PFSK-1 (cell line): ENCODE results near the gene ARL15.

Source experiments
- FOXP2 ChIP-seq: optimal IDR thresholded peaks from 2 replicates; pipeline ENCODE3; 2011; ENCODE audit warnings: borderline replicate concordance, control low read depth, inconsistent platforms; ENCODE audit not compliant: insufficient read depth; ENCODE audit errors: extremely low read length, extremely low read depth
- SIN3A ChIP-seq: IDR thresholded peaks from 2 replicates; pipeline ENCODE4 v1.6.1; 2012; ENCODE audit warnings: mild to moderate bottlenecking, low read length, moderate library complexity, borderline replicate concordance; ENCODE audit not compliant: insufficient read depth

DNA sequence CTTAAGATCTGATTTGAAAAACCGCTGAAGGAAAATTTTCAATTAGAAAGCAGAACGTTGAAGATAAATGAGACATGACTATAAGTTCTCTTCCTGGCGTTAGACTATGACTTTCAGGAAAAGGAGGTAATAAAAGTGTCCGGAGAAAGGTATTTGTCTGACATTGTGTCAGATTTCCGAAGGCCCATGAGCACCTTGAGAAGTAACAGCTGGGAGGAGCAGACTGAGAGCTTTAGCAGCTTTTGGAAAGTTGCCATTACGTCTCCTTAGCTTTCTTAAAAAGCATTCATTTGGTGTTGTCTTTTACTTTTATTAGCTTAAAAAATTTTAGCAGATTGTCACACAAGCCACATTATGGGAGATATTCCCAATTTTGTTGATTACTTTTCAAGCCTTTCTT lies 386.4 kb downstream of the ARL15 start:
- TF ChIP-seq FOXP2 (no peak), SIN3A (no peak)
